GM21423 (cell line): ENCODE results near the gene SLC22A12.

Source experiments
- ATAC-seq: cut with Tn5 transposase; IDR thresholded peaks from one replicate; pipeline ENCODE4 v1.9.1; 2021; ENCODE audit warnings: mild to moderate bottlenecking, moderate library complexity; ENCODE audit not compliant: unreplicated experiment

Gene SLC22A12

GRCh38 chr11:64643256-64643881, 52.3 kb downstream of the SLC22A12 start:
- no peak for ATAC-seq

- no peak for ATAC-seq
These were observed 53.1 kb downstream of the SLC22A12 start for GRCh38 chr11:64643920-64644646.

GRCh38 chr11:64644647-64645275, 53.7 kb downstream of the SLC22A12 start:
- ATAC-seq, result no peak

GRCh38 chr11:64647019-64647779, 56.2 kb downstream of the SLC22A12 start:
- ATAC-seq, result no peak

- ATAC-seq, result no peak
These were observed 57.5 kb downstream of the SLC22A12 start for GRCh38 chr11:64648551-64648950.

GRCh38 chr11:64649291-64649697, 58.3 kb downstream of the SLC22A12 start:
- no peak for ATAC-seq

GRCh38 chr11:64650923-64651523, 60.0 kb downstream of the SLC22A12 start:
- ATAC-seq, result no peak
